HL-60 (cell line): ENCODE data around the gene TPP1.

Experiments used
- CTCF ChIP-seq: IDR thresholded peaks from one replicate; pipeline ENCODE4 v1.5.1; 2011; ENCODE audit warnings: low read length, control low read depth, inconsistent platforms; ENCODE audit not compliant: insufficient read depth
- GABPA ChIP-seq: IDR thresholded peaks from 2 replicates; pipeline ENCODE4 v1.6.1; 2012; ENCODE audit warnings: low read depth
- POLR2AphosphoS5 ChIP-seq: IDR thresholded peaks from 2 replicates; pipeline ENCODE4 v1.6.1; 2012; ENCODE audit warnings: low read depth
- TF ChIP-seq, protein P1 (sequence below): IDR thresholded peaks from 2 replicates; pipeline ENCODE4 v1.6.1; 2012; ENCODE audit warnings: low read depth; ENCODE audit not compliant: insufficient replicate concordance

GRCh38 chr11:6626971-6627761 is 7.9 kb upstream of the TPP1 start:
- TF ChIP-seq CTCF (no peak), POLR2AphosphoS5 (no peak), GABPA (no peak)
- TF ChIP-seq, protein P1, sequence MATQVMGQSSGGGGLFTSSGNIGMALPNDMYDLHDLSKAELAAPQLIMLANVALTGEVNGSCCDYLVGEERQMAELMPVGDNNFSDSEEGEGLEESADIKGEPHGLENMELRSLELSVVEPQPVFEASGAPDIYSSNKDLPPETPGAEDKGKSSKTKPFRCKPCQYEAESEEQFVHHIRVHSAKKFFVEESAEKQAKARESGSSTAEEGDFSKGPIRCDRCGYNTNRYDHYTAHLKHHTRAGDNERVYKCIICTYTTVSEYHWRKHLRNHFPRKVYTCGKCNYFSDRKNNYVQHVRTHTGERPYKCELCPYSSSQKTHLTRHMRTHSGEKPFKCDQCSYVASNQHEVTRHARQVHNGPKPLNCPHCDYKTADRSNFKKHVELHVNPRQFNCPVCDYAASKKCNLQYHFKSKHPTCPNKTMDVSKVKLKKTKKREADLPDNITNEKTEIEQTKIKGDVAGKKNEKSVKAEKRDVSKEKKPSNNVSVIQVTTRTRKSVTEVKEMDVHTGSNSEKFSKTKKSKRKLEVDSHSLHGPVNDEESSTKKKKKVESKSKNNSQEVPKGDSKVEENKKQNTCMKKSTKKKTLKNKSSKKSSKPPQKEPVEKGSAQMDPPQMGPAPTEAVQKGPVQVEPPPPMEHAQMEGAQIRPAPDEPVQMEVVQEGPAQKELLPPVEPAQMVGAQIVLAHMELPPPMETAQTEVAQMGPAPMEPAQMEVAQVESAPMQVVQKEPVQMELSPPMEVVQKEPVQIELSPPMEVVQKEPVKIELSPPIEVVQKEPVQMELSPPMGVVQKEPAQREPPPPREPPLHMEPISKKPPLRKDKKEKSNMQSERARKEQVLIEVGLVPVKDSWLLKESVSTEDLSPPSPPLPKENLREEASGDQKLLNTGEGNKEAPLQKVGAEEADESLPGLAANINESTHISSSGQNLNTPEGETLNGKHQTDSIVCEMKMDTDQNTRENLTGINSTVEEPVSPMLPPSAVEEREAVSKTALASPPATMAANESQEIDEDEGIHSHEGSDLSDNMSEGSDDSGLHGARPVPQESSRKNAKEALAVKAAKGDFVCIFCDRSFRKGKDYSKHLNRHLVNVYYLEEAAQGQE = no peak
